Activated naive CD4-positive, alpha-beta T cell treated with anti-CD3 and anti-CD28 coated beads for 36 hours (primary cell): ENCODE data around the gene RIT2. TPM values are rescaled to one million over a fixed set of nuclear protein-coding genes. Genes with fewer than 3 reads are reported as not detected.

ENCODE experiments used
- CTCF ChIA-PET: fragments of 350-600 bp; sonication (Branson Sonifier 250); formaldehyde crosslinking; loops from one replicate; lab custom pipeline; 2021; ENCODE audit warnings: antibody characterized with exemption; lab: Charles Lee
- DNase-seq: peaks from one replicate; pipeline ENCODE4 v3.0.0-alpha.2; 2020
- H3K27ac Mint-ChIP-seq: one replicate; pipeline ENCODE4 v1.8.0; 2021; ENCODE audit warnings: mild to moderate bottlenecking, mixed read lengths
- H3K27me3 Mint-ChIP-seq: one replicate; pipeline ENCODE4 v1.8.0; 2021; ENCODE audit warnings: low read depth, mixed read lengths
- H3K36me3 Mint-ChIP-seq: one replicate; pipeline ENCODE4 v1.8.0; 2021; ENCODE audit warnings: low read depth, mixed read lengths
- H3K4me1 Mint-ChIP-seq: one replicate; pipeline ENCODE4 v1.8.0; 2021; ENCODE audit warnings: low read depth, mixed read lengths
- H3K4me3 Mint-ChIP-seq: one replicate; pipeline ENCODE4 v1.8.0; 2021; ENCODE audit warnings: mild to moderate bottlenecking, moderate library complexity, mixed read lengths
- H3K9me3 Mint-ChIP-seq: one replicate; pipeline ENCODE4 v1.8.0; 2021; ENCODE audit warnings: mixed read lengths
- intact Hi-C: fragments of 100-400 bp; cut with micrococcal nuclease; formaldehyde crosslinking; loops from one replicate; pipeline ENCODE4 v1.15.1; 2023
- total RNA-seq, 2 experiments: library from RNA; stranded (reverse); gene quantifications; one replicate each; pipeline ENCODE4 v1.2.3, GENCODE V29; 2021

Gene RIT2
- total RNA-seq, 2 experiments from 2014 or later, result not detected

DNA sequence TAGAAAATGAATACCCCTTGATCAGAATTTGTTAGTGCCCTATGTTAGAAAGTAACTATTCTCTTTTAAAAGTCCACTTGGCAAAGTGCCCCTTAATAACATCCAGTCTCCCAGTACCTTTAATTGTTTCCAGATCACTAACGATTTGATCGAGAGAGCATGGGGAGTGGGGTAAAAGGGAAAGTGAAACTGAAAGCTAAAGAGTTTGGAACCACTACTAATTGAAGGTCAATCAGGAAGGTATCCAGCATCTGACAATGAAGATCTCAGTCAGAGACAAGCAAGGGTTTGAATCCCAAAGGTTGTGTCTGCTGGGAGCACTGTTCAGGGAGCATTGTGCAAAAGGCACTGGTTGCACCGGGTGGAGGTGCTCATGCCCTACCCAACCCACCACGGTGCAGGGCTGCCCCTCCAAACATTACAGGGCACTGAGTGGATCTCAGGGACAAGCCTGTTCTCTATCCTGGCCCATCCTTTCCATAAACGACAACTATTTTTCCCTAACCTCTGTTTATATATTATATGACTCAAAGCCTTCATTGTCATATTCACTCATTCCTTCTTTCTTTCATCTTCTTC lies 14.6 kb upstream of the RIT2 start:
- Mint-ChIP-seq H3K4me1 (no peaks in the 10 kb centered on the region), H3K27me3 (no peaks in the 10 kb centered on the region), H3K4me3 (no peak overlapping the region), H3K27ac (no peak overlapping the region), H3K9me3 (peaks cover 2% of the 10 kb centered on the region), H3K36me3 (no peaks in the 10 kb centered on the region)
- no peak for DNase-seq
- CTCF ChIA-PET, result no interaction called here
- intact Hi-C loops, result no loop called here

DNA sequence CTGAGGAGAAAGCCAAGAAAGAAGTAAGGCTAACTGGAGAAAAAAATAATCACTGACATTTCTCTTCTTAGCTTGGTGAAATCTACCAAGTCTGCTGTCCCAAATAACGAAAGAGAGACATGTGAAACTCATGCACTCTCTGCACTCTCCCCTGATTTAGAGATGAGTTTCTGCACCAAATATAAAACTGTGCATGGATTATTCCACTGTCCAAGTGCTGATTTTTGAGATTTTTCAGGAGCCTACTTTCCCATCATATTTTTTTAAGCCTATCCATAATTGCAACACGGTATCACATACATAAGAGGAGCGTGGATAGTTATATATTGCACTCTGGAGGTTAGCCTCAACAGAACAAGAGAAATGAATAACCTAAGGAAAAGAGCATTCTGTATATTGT lies 10.0 kb upstream of the RIT2 start:
- Mint-ChIP-seq H3K9me3 (peaks cover 6% of the 10 kb centered on the region), H3K27me3 (no peaks in the 10 kb centered on the region), H3K36me3 (no peaks in the 10 kb centered on the region), H3K4me1 (no peaks in the 10 kb centered on the region), H3K4me3 (no peak overlapping the region), H3K27ac (no peak overlapping the region)
- CTCF ChIA-PET, result no interaction called here
- intact Hi-C loops, result no loop called here
- DNase-seq, result no peak

DNA sequence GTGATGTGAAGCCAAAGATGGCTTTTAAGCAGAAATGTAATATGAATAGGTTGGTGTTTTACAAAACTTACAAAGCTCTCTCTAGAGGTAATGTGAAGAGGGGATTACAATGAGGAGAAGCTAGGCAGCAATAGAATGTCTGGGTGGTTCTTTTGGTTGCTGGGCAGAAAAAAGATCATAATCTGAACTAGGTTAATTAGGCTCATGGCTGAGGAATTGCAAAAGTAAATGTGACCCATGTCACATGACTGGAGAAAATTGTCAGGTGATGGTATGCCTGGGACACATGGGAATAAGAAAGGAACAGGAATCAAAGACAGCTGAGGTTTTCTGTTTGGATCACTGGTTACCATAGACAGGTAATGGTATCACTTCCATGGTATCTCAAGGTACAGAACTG lies 7.5 kb upstream of the RIT2 start:
- Mint-ChIP-seq H3K27ac (no peak overlapping the region), H3K4me3 (no peak overlapping the region), H3K36me3 (no peaks in the 10 kb centered on the region), H3K9me3 (peaks cover 9% of the 10 kb centered on the region), H3K27me3 (no peaks in the 10 kb centered on the region), H3K4me1 (no peaks in the 10 kb centered on the region)
- CTCF ChIA-PET, result no interaction called here
- DNase-seq, result no peak
- intact Hi-C loops, result no loop called here

DNA sequence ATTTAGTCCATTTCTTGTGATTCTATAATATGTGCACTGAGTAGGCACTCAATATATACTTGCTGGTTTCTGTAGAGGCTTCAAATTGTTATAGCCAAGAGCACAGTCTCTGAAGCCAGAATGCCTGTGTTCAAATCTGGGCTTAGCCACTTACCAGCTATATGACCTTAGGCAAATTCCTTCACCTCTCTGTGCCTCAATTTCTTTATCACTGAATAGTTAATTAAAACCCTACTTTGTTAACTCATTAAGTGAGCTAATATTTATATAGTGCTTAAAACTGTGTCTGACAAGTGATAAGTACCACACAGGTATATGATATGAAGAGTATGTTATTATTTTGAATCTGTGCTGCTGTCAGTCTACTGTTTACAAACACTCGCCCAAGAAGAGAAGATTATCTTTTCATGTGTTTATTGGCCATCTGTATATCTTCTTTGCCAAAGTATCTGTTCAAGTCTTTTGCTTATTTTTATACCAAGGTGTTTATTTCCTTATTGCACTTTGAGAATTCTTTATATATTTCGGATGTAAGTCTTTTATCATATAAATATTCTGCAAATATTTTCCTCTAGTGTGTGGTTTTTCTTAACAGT lies 1.3 kb upstream of the RIT2 start:
- Mint-ChIP-seq H3K4me3 (no peak overlapping the region), H3K4me1 (no peaks in the 10 kb centered on the region), H3K9me3 (peaks cover 3% of the 10 kb centered on the region), H3K36me3 (no peaks in the 10 kb centered on the region), H3K27me3 (no peaks in the 10 kb centered on the region), H3K27ac (no peak overlapping the region)
- CTCF ChIA-PET, result no interaction called here
- DNase-seq, result no peak
- intact Hi-C loops, result no loop called here

DNA sequence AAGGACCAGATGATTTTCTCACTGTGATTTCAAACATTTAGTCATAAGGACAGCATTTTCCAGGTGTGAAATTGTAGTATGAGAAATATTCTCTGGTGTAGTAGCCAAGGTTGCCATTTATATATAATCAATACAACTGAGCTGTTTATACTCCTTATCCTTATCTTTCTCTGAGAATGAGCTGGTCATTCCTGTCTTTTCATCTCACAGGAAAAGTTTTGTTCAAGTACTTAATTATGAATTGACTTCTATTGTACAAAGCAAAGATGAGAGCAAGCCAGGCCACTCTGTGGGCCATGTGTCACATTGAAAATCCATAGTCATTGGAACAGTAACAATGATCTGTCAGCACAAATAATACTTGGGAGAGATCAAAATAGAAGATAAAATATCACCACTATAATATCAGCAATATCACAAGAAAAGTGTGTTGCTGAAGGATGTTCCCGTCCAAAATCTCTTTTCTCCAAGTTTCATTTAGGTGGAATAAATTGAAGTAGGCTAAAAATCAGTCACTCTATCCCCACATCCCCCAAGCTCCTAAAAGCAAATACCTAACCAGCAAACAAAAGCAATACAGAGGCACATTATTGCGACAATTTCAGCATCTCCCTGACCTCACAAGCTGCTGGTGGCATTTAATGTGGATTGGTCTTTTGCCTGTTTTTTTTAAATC lies 2.1 kb downstream of the RIT2 start:
- H3K36me3 Mint-ChIP-seq, result no peaks in the 10 kb centered on the region
- no peak overlapping the region for H3K4me3 Mint-ChIP-seq
- DNase-seq, result no peak
- peaks cover 4% of the 10 kb centered on the region for H3K9me3 Mint-ChIP-seq
- intact Hi-C loops, result no loop called here
- H3K27ac Mint-ChIP-seq, result no peak overlapping the region
- no peaks in the 10 kb centered on the region for H3K27me3 Mint-ChIP-seq
- CTCF ChIA-PET, result no interaction called here
- H3K4me1 Mint-ChIP-seq, result no peaks in the 10 kb centered on the region

DNA sequence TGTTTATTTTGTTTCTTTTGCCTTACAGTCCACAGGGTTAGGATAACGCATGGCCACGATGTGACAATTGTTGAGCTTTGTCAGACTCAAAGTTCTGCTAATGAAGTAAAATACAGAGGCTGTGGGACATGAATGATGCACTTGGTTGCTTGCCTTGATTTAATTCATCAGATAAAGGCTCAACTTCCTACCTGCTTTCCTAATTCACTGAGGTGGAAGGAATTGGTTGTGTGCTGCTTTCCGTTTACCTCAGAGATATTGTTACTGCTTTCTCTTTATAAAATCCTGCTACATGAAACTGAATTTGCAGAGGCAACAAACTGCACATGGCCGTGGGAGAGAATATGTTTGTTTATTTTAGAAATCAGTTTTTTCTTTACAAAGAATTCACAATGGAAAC lies 6.6 kb downstream of the RIT2 start:
- CTCF ChIA-PET, result no interaction called here
- intact Hi-C loops, result no loop called here
- Mint-ChIP-seq H3K4me1 (no peaks in the 10 kb centered on the region), H3K27ac (no peak overlapping the region), H3K4me3 (no peak overlapping the region), H3K27me3 (no peaks in the 10 kb centered on the region), H3K36me3 (no peaks in the 10 kb centered on the region), H3K9me3 (peaks cover 6% of the 10 kb centered on the region)
- no peak for DNase-seq

DNA sequence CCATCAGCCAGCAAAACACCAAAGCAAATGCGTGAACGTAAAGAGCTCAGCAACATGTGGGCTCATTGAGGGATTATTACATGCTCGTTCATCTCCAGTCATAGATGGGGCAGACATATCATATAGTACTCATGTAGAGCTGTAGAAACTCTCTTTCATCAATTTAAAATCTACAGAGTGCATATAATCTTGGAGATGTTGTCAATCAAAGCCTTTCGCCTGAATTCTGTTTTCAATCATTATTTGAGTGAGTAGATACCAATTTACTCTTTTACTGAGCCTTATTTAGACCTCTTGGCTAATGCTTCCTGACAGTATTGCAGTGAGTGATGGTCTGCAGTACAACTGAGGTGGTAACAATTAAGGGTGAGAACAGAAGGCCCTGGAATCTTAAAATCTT lies 7.0 kb downstream of the RIT2 start:
- Mint-ChIP-seq H3K27ac (no peak overlapping the region), H3K36me3 (no peaks in the 10 kb centered on the region), H3K9me3 (peaks cover 6% of the 10 kb centered on the region), H3K4me1 (no peaks in the 10 kb centered on the region), H3K4me3 (no peak overlapping the region), H3K27me3 (no peaks in the 10 kb centered on the region)
- CTCF ChIA-PET, result no interaction called here
- DNase-seq, result no peak
- intact Hi-C loops, result no loop called here

DNA sequence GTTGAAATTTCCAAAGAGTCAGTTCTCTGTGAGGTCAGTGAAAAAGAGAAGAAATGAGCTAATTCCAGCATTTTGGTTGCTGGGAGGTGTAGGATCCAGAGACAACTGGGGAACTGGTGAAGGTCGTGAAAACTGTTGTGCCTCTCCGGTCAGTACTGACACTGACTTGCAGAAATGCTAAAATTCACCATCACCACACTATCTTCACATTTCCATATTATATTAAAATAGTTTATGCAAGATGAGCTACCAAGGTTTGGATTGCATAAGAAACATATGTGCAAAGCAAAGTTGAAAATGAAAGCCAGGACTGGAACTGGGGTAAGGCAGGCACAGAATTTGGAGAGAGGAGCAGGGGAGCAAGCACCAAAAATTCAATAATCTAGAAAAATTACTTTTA lies 21.8 kb downstream of the RIT2 start:
- Mint-ChIP-seq H3K9me3 (peaks cover 8% of the 10 kb centered on the region), H3K4me1 (no peaks in the 10 kb centered on the region), H3K27ac (no peak overlapping the region), H3K36me3 (no peaks in the 10 kb centered on the region), H3K27me3 (no peaks in the 10 kb centered on the region), H3K4me3 (no peak overlapping the region)
- intact Hi-C loops, result no loop called here
- CTCF ChIA-PET, result interaction anchor here (0.6 kb wide), 1 partner anchor 9 kb away, joined by 3 read pairs; no protein-coding TSS in a partner anchor
- no peak for DNase-seq

DNA sequence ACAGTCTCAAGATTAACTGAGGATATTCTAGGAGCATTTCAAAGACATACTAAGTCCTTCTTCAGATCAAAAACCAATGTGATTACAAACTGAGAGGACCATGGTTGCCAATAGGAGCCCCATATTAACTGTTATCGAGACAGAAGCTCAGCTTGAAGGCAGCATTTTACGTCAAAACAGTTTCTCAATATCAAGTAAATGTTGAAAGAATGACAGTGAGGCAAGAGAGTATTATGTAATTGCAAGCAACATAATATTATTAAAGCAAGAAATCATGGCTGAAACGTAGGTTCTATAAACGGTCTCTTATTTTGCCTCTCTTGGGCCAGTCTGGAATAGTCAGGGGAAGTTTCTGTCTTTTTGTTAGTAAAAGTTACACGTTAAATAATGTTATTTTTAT lies 22.9 kb downstream of the RIT2 start:
- H3K4me3 Mint-ChIP-seq, result no peak overlapping the region
- DNase-seq, result no peak
- CTCF ChIA-PET, result no interaction called here
- no peaks in the 10 kb centered on the region for H3K36me3 Mint-ChIP-seq
- intact Hi-C loops, result no loop called here
- H3K27me3 Mint-ChIP-seq, result no peaks in the 10 kb centered on the region
- H3K9me3 Mint-ChIP-seq, result peaks cover 8% of the 10 kb centered on the region
- H3K27ac Mint-ChIP-seq, result no peak overlapping the region
- no peaks in the 10 kb centered on the region for H3K4me1 Mint-ChIP-seq

DNA sequence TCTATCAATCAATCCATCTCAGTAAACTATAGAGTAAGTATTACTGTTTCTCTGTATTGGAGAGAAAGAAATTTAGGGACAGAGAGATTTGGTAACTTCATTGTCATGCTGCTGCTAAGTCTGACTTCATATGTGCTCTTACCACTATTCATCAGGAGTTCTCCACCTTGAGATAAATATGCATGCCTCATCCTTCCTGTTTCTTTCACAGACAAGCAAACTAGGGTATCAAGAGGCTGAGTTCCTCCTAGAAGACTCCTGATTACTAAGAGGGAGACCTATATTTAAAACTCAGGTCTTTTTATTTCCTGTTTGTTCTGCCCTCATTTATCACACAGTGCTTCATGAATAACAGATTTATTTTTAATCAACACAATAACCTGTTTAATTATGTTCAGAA lies 34.1 kb downstream of the RIT2 start:
- CTCF ChIA-PET, result no interaction called here
- no peaks in the 10 kb centered on the region for H3K4me1 Mint-ChIP-seq
- no peaks in the 10 kb centered on the region for H3K36me3 Mint-ChIP-seq
- H3K4me3 Mint-ChIP-seq, result no peak overlapping the region
- intact Hi-C loops, result no loop called here
- peaks cover 3% of the 10 kb centered on the region for H3K9me3 Mint-ChIP-seq
- DNase-seq, result no peak
- no peaks in the 10 kb centered on the region for H3K27me3 Mint-ChIP-seq
- H3K27ac Mint-ChIP-seq, result no peak overlapping the region

DNA sequence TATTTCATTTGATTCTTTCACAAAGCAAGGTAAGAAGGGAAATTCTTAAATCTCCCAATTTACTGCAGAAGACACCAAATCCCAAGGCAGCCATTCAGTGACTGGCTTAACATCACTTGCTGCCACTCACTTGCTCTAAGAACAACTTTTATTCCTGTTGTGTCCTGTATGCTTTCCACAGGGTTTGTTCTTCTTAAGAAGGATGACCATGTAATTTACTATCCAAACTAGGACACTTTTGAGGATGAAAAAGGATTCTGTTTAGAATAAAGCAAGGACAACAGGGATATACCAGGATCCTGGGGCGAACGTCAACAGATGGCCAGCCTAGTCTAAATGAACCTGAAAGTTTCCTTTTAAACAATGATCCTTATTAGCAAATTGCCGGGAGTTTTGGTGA lies 34.8 kb downstream of the RIT2 start:
- H3K36me3 Mint-ChIP-seq, result no peaks in the 10 kb centered on the region
- H3K27me3 Mint-ChIP-seq, result no peaks in the 10 kb centered on the region
- intact Hi-C loops, result no loop called here
- peaks cover 3% of the 10 kb centered on the region for H3K9me3 Mint-ChIP-seq
- no peaks in the 10 kb centered on the region for H3K4me1 Mint-ChIP-seq
- CTCF ChIA-PET, result no interaction called here
- H3K27ac Mint-ChIP-seq, result no peak overlapping the region
- no peak for DNase-seq
- H3K4me3 Mint-ChIP-seq, result no peak overlapping the region

DNA sequence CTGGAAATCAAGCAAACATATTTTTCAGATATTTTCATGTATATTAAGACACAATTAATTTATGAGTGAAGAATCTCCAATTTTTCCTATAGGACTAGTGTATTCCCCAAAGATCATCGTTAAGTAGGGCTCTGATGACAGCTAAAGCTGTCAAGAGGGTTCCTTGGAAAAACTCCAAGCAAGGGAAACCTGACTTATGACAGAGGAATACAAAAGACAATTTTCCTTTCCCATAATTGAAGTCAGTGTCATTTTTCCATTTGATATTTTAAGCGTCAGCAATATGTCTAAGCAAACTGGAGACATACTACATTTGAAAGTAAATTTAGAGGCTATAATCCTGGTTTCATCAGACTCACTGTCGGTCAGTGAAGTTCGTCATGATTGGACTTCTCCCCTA lies 36.1 kb downstream of the RIT2 start:
- intact Hi-C loops, result no loop called here
- CTCF ChIA-PET, result no interaction called here
- Mint-ChIP-seq H3K36me3 (no peaks in the 10 kb centered on the region), H3K27me3 (no peaks in the 10 kb centered on the region), H3K27ac (no peak overlapping the region), H3K4me3 (no peak overlapping the region), H3K9me3 (no peaks in the 10 kb centered on the region), H3K4me1 (no peaks in the 10 kb centered on the region)
- no peak for DNase-seq

DNA sequence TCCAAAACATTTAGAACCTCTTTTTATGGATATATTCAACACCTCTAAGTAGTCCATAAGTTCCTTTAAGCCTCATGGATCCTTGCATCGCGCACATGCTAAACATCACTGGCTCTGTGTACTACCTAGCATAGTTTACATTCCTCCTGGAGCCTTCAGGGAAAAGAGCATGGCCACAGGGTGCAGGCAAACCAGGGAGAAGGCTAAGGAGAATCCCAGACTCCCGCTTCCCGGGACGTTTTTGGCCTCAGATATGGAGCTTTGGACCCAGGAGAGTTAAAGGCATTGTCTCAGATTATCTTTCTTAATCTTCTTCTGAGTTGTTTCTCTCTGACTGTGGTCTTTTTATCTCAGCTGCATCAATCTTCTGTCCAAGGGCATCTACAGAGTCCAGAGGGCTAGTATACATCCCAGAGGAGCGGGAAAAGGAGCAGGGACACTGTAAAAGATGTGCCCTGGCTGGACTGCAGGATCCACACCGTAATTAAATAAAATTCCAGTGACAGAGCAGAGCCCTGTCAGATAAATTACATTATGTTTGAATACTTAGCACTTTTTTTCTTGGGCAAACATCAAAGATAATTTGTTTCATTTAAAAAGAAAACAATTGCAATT lies 36.9 kb downstream of the RIT2 start:
- DNase-seq, result no peak
- CTCF ChIA-PET, result no interaction called here
- Mint-ChIP-seq H3K9me3 (no peaks in the 10 kb centered on the region), H3K4me3 (no peak overlapping the region), H3K27me3 (no peaks in the 10 kb centered on the region), H3K36me3 (no peaks in the 10 kb centered on the region), H3K4me1 (no peaks in the 10 kb centered on the region), H3K27ac (no peak overlapping the region)
- intact Hi-C loops, result no loop called here
